T-cell (primary cell): Measurements from ENCODE around the gene ACKR3. TPM values are rescaled to one million over a fixed set of nuclear protein-coding genes. Genes with fewer than 3 reads are reported as not detected.

Source experiments
- ATAC-seq, 4 experiments: fragments of 200-7000 bp in 3 of 4; fragments of 150-1000 bp in 1 of 4; cut with Tn5 transposase; replicated peaks in 1 of 4; 1 replicate in 3 of 4; 2 replicates in 1 of 4; pipeline ENCODE4 v1.10.0; 2021; ENCODE audit warnings: moderate library complexity in 3 of 4, mild to moderate bottlenecking in 2 of 4, moderate number of reproducible peaks in 1 of 4
- CTCF ChIA-PET, 2 donors: fragments of 300-600 bp; sonication (Branson Sonifier 250); formaldehyde crosslinking; loops; one replicate each; lab custom pipeline; 2022; ENCODE audit warnings: antibody characterized with exemption in 2 of 2; lab: Charles Lee
- POLR2A ChIA-PET, 2 donors: fragments of 300-600 bp; sonication (Branson Sonifier 250); formaldehyde crosslinking; loops; one replicate each; lab custom pipeline; 2022; ENCODE audit warnings: antibody characterized with exemption in 2 of 2; lab: Charles Lee
- DNase-seq, 35 experiments: peaks; one replicate each; pipeline versions ENCODE4 v3.0.0 to v3.0.0-alpha.2; 2013 to 2023
- H3K27ac ChIP-seq: one replicate; pipeline ENCODE4 v1.5.1; 2013; ENCODE audit warnings: low read length
- H3K27me3 ChIP-seq, 2 experiments: replicated peaks in 1 of 2; 1 replicate in 1 of 2; 2 replicates in 1 of 2; pipeline versions ENCODE4 v1.6.1 to v1.7.0; 2013; ENCODE audit warnings: low read length in 1 of 2, mixed read lengths in 1 of 2; ENCODE audit not compliant: control insufficient read depth in 2 of 2, insufficient read depth in 2 of 2; ENCODE audit errors: extremely low read depth in 1 of 2
- H3K36me3 ChIP-seq, 2 donors: 1 replicate in 1 of 2; 2 replicates in 1 of 2; pipeline versions ENCODE4 v1.6.1 to v1.7.0; 2013; ENCODE audit warnings: low read length in 1 of 2; ENCODE audit not compliant: control insufficient read depth in 2 of 2, insufficient read depth in 1 of 2; ENCODE audit errors: extremely low read depth in 1 of 2
- H3K4me1 ChIP-seq, 2 experiments: 1 replicate in 1 of 2; 2 replicates in 1 of 2; pipeline versions ENCODE4 v1.6.1 to v1.7.0; 2013; ENCODE audit warnings: low read length in 2 of 2, mixed read lengths in 1 of 2; ENCODE audit not compliant: insufficient read depth in 2 of 2, control insufficient read depth in 1 of 2; ENCODE audit errors: extremely low read depth in 1 of 2
- H3K4me3 ChIP-seq, 2 donors: 1 replicate in 1 of 2; 2 replicates in 1 of 2; pipeline versions ENCODE4 v1.5.1 to v1.7.0; 2013; ENCODE audit warnings: mild to moderate bottlenecking in 2 of 2, low read length in 1 of 2, moderate library complexity in 1 of 2; ENCODE audit not compliant: control insufficient read depth in 1 of 2; ENCODE audit errors: extremely low read depth in 1 of 2
- H3K9me3 ChIP-seq: 2 replicates; pipeline ENCODE4 v1.7.0; 2013
- H3K27ac Mint-ChIP-seq, 2 donors: one replicate each; pipeline ENCODE4 v1.8.0; 2020 to 2021; ENCODE audit warnings: mild to moderate bottlenecking in 2 of 2, mixed read lengths in 2 of 2
- H3K27me3 Mint-ChIP-seq, 2 donors: one replicate each; pipeline ENCODE4 v1.8.0; 2021 to 2022; ENCODE audit warnings: mixed read lengths in 2 of 2
- H3K36me3 Mint-ChIP-seq: one replicate; pipeline ENCODE4 v1.8.0; 2021; ENCODE audit warnings: mixed read lengths
- H3K4me1 Mint-ChIP-seq, 3 donors: one replicate each; pipeline ENCODE4 v1.8.0; 2020 to 2022; ENCODE audit warnings: mixed read lengths in 3 of 3, mild to moderate bottlenecking in 1 of 3
- H3K4me3 Mint-ChIP-seq, 3 donors: one replicate each; pipeline ENCODE4 v1.8.0; 2020 to 2022; ENCODE audit warnings: mild to moderate bottlenecking in 3 of 3, mixed read lengths in 3 of 3, moderate library complexity in 3 of 3
- H3K9me3 Mint-ChIP-seq, 3 donors: one replicate each; pipeline ENCODE4 v1.8.0; 2020 to 2022; ENCODE audit warnings: mixed read lengths in 3 of 3
- WGBS: methylation state at CpG from one replicate; pipeline ENCODE4 v1.1.5; 2013; ENCODE audit warnings: missing lambda C conversion rate; ENCODE audit not compliant: insufficient coverage; 5-methylcytosine and 5-hydroxymethylcytosine counted together
- total RNA-seq, 35 experiments: library from RNA in 6 of 35; stranded (reverse) in 6 of 35; fragments of 120-200 nt in 1 of 35; gene quantifications; one replicate each; pipeline versions ENCODE4 v1.2.1 to v1.2.4 and lab custom pipeline; 2013 to 2026

Gene ACKR3
- total RNA-seq, 5 donors from 2014 or later (not counting 1 experiment from before 2014, with no cell fraction given): 3.3 to 6.9 (median 4.5) TPM

DNA sequence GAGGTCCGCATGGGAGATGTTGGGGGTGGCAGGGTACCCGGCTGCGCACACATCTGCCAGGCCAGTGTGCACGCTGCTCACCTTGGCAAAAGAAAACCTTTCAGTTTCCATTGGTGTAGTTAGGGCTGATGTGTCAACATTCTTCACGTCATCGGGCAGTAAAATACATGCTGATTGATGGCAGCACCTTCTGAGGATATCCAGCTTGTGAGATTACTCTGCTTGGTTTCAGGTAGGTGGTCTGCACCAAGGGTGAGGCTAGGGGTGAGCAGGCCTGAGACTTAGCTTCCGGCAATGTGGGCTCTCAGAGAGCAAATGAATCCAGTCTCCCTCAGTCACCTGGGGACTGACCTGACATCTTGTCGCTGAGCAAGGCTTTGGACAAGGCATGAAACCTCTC is 19.3 kb upstream of the ACKR3 start:
- peak overlapping the region; percentile 84 for H3K27ac ChIP-seq
- H3K27ac Mint-ChIP-seq: peak overlapping the region; percentile 92 to 93
- no peak for DNase-seq
- H3K4me1 ChIP-seq: peaks cover 46 to 86% of the 10 kb centered on the region in 2 experiments
- no peak overlapping the region for H3K4me3 ChIP-seq
- no peak overlapping the region for H3K4me3 Mint-ChIP-seq
- POLR2A ChIA-PET: no interaction called here
- H3K27me3 Mint-ChIP-seq: no peaks in the 10 kb centered on the region
- H3K36me3 Mint-ChIP-seq: peaks cover 21% of the 10 kb centered on the region
- ATAC-seq: no peak
- CTCF ChIA-PET: no interaction called here
- peaks cover 90 to 96% (median 91%) of the 10 kb centered on the region in 3 donors for H3K4me1 Mint-ChIP-seq
- H3K9me3 ChIP-seq: no peaks in the 10 kb centered on the region
- H3K9me3 Mint-ChIP-seq: peaks cover 0 to 14% (median 0%) of the 10 kb centered on the region in 3 donors
- H3K36me3 ChIP-seq: peaks cover 5 to 6% of the 10 kb centered on the region in 2 donors
- WGBS: 90% methylated on average over 7 of the region's 8 CpGs
- H3K27me3 ChIP-seq: no peaks in the 10 kb centered on the region

DNA sequence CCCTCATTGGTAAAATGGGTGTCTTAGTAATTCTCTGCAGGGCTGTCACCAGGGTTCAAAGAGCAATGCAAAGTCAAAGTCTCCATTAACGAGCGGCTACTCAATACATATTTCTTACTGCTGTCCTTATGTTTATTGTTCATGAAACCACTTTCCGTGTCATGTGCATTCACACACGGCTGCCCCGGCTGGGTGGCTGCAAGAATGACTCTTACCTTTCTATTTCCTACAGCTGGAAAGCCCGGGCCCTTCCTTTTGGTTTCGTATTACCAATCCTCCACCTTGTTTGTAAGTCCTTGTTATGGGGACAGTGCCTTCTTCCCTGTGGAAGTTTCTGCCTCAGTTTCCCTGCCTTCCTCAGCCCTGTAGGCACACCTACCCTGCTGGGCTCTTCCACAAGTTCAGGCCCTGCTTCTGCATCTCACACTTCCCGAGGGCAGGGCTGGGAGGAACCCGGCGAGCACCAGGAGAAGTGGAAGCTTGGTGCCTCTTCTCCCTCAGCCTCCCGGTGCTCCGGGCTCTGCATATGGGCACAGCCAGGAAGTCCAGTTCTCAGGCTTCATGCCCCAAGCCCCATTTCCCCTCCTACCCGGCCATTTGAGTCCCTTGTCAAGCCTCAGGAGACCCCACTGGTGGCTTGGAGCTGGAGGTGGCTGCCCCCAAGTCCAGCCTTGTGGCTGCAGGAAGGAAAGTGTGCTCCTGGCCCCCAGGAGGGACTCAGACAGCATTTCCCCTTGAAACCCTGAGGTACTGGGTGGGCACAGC is 18.7 kb upstream of the ACKR3 start:
- no peak overlapping the region for H3K4me3 ChIP-seq
- DNase-seq (no peak), ATAC-seq (no peak)
- no peaks in the 10 kb centered on the region for H3K27me3 ChIP-seq
- peak overlapping the region; percentile 92 to 93 for H3K27ac Mint-ChIP-seq
- peaks cover 0 to 14% (median 0%) of the 10 kb centered on the region in 3 donors for H3K9me3 Mint-ChIP-seq
- H3K27ac ChIP-seq: peak overlapping the region; percentile 84
- POLR2A ChIA-PET: no interaction called here
- peak overlapping the region in 1 of 3 donors; percentile 10 for H3K4me3 Mint-ChIP-seq
- peaks cover 24% of the 10 kb centered on the region for H3K36me3 Mint-ChIP-seq
- peaks cover 89 to 96% (median 91%) of the 10 kb centered on the region in 3 donors for H3K4me1 Mint-ChIP-seq
- no peaks in the 10 kb centered on the region for H3K9me3 ChIP-seq
- WGBS: 75% methylated on average over 6 of the region's 13 CpGs
- peaks cover 5 to 6% of the 10 kb centered on the region in 2 donors for H3K36me3 ChIP-seq
- peaks cover 44 to 89% of the 10 kb centered on the region in 2 experiments for H3K4me1 ChIP-seq
- H3K27me3 Mint-ChIP-seq: no peaks in the 10 kb centered on the region
- CTCF ChIA-PET: no interaction called here

DNA sequence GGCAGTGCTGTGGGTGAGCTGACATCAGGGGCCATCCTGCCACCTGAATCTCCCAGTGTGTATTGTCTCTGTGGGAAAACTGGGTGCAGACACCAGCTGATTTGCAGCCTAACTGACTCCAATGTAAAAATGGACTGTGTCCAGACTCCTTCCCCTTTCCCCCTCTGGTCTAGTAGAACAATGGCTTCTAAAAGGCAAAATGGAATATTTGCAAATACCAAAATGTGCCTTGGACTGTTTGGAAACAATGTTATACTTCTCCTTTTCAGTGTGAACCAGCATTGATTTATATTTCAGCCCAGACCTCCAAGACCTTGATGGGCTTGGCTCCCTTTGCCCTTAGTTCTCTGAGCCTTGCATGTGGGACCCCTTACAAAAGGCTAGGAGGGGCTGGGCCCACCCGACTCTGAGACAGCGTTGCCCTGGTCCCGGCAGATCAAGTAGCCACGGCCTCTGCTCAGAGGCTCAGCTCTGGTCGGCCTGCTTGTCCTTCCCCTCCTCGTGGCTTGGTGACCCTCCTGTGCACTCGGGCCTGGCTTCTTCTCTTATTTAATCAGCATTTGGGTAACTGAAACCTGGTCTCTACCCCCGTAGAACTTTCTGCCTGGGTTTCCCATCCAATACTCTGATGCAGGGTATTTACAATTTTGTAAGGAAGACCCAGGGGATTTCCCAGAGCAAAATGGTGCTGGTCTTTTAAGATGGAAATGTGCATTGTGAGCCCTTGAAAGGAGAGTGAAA is 18.0 kb upstream of the ACKR3 start:
- H3K36me3 Mint-ChIP-seq: peaks cover 24% of the 10 kb centered on the region
- peaks cover 86 to 96% (median 88%) of the 10 kb centered on the region in 3 donors for H3K4me1 Mint-ChIP-seq
- no peaks in the 10 kb centered on the region for H3K27me3 Mint-ChIP-seq
- no peak for DNase-seq
- no peaks in the 10 kb centered on the region for H3K27me3 ChIP-seq
- H3K27ac ChIP-seq: peak overlapping the region; percentile 84
- peak overlapping the region; percentile 69 to 92 for H3K27ac Mint-ChIP-seq
- CTCF ChIA-PET: no interaction called here
- peak overlapping the region in 2 of 3 donors; percentile 10 to 22 for H3K4me3 Mint-ChIP-seq
- H3K4me1 ChIP-seq: peaks cover 36 to 84% of the 10 kb centered on the region in 2 experiments
- POLR2A ChIA-PET: no interaction called here
- H3K9me3 ChIP-seq: no peaks in the 10 kb centered on the region
- H3K4me3 ChIP-seq: no peak overlapping the region
- H3K9me3 Mint-ChIP-seq: peaks cover 0 to 14% (median 0%) of the 10 kb centered on the region in 3 donors
- 73% methylated on average over 5 of the region's 8 CpGs for WGBS
- H3K36me3 ChIP-seq: peaks cover 5 to 6% of the 10 kb centered on the region in 2 donors
- no peak for ATAC-seq

DNA sequence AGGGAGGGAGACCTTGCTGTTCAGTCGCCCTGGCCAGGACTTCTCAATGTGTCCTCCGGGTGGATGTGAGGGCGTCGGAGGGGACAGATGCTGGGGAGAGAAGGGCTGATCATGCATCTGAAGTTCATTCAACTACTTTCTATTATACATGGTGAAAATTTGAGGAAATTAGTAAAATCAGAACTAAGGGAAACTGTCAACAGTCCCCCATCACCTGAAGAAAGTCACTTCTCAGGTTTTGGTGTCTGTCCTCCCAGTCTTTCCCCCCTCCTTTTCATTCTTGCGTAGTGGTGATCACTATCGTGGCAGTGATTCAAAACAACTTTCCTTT is 17.4 kb upstream of the ACKR3 start:
- H3K4me3 ChIP-seq: no peak overlapping the region
- H3K9me3 ChIP-seq: no peaks in the 10 kb centered on the region
- H3K36me3 Mint-ChIP-seq: peaks cover 24% of the 10 kb centered on the region
- ChIA-PET CTCF (no interaction called here), POLR2A (no interaction called here)
- H3K27ac ChIP-seq: peak overlapping the region; percentile 16
- ATAC-seq: no peak
- peaks cover 31 to 80% of the 10 kb centered on the region in 2 experiments for H3K4me1 ChIP-seq
- H3K36me3 ChIP-seq: peaks cover 5 to 6% of the 10 kb centered on the region in 2 donors
- no peaks in the 10 kb centered on the region for H3K27me3 Mint-ChIP-seq
- peaks cover 0 to 14% (median 0%) of the 10 kb centered on the region in 3 donors for H3K9me3 Mint-ChIP-seq
- H3K27ac Mint-ChIP-seq: peak overlapping the region; percentile 69 to 92
- peak overlapping the region; percentile 9 to 22 (median 10) for H3K4me3 Mint-ChIP-seq
- no peaks in the 10 kb centered on the region for H3K27me3 ChIP-seq
- peaks cover 81 to 96% (median 83%) of the 10 kb centered on the region in 3 donors for H3K4me1 Mint-ChIP-seq
- DNase-seq: no peak
- WGBS: no CpG with 5 or more reads among the region's 6 CpGs

DNA sequence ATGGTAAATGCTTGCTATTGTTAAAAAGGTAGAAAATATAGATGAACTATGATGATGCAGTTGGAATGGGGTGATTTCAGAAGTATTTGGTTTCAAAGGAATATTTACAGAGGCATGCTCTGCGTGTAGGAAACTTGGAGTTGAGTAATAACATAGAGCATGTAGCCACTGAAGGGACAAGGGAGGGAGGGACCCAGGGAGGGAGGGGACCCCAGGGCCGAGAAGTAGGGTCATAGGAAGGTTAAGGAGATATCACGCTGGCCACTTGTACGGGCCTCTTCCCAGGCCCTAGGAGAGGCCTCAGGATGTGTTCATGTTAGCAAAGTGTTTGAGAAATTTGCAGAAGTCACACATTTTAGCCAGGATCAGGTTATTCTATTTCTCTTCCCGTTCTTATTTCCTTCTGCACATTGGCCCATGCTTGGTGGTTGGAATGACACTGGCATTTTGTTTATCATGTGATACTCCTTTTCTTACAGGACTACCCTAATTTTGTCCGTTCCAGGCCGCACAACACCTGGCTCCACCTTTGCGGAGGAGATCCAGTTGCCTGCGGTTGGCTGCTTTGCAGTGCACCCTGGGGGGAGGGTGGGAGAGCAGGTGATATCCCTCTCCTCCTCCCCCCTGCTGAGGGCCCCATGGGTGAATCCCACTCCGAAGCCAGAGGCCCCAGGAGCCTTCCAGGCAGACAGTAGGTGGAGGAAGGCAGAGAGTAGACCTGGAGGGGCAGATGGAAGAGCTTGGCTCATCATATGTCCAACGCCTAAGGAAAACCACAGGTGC is 16.9 kb upstream of the ACKR3 start:
- H3K27ac Mint-ChIP-seq: peak overlapping the region; percentile 69 to 92
- peak overlapping the region in 2 of 3 donors; percentile 10 to 22 for H3K4me3 Mint-ChIP-seq
- H3K4me3 ChIP-seq: no peak overlapping the region
- peaks cover 25 to 76% of the 10 kb centered on the region in 2 experiments for H3K4me1 ChIP-seq
- H3K36me3 ChIP-seq: peaks cover 5 to 6% of the 10 kb centered on the region in 2 donors
- ChIA-PET POLR2A (no interaction called here), CTCF (no interaction called here)
- ATAC-seq (no peak), DNase-seq (no peak)
- H3K27me3 ChIP-seq: no peaks in the 10 kb centered on the region
- WGBS: 90% methylated on average over 3 of the region's 11 CpGs
- H3K27ac ChIP-seq: no peak overlapping the region
- H3K4me1 Mint-ChIP-seq: peaks cover 75 to 96% (median 83%) of the 10 kb centered on the region in 3 donors
- H3K9me3 ChIP-seq: no peaks in the 10 kb centered on the region
- H3K27me3 Mint-ChIP-seq: no peaks in the 10 kb centered on the region
- H3K9me3 Mint-ChIP-seq: peaks cover 0 to 14% (median 0%) of the 10 kb centered on the region in 3 donors
- peaks cover 29% of the 10 kb centered on the region for H3K36me3 Mint-ChIP-seq

DNA sequence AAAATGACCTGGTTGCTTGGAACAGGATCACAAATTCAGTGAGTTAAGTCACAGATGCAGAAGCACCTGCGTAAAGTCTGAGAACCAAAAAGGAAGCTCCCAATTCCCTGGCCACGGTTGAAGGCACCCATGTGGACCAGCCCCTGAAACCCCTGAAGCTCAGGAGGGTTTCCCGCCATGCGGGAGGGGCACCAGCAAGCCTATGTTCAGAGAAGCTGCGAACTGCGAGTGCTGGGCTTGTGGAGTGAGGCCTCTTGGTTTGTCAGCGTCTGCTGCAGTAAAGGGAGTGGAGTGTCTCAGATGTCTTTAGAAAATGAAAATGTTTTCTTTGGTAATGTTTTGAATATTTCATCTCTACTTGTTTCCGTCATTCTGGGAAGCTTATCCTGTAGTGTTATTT is 16.1 kb upstream of the ACKR3 start:
- Histone ChIP-seq H3K27me3 (no peaks in the 10 kb centered on the region), H3K27ac (no peak overlapping the region), H3K4me3 (no peak overlapping the region), H3K9me3 (no peaks in the 10 kb centered on the region), H3K4me1 (peaks cover 17 to 76% of the 10 kb centered on the region in 2 experiments), H3K36me3 (peaks cover 5 to 6% of the 10 kb centered on the region in 2 donors)
- peaks cover 29% of the 10 kb centered on the region for H3K36me3 Mint-ChIP-seq
- H3K27me3 Mint-ChIP-seq: no peaks in the 10 kb centered on the region
- ChIA-PET CTCF (interaction anchor here (0.5 to 1.4 kb wide), 2 partner anchors 41 to 153 kb away, joined by 3 to 6 read pairs; no protein-coding TSS in a partner anchor), POLR2A (interaction anchor here in 1 of 2 donors (0.6 kb wide), 1 partner anchor 154 kb away, joined by 3 read pairs; no protein-coding TSS in a partner anchor)
- peak overlapping the region in 1 of 2 donors; percentile 92 for H3K27ac Mint-ChIP-seq
- ATAC-seq (no peak), DNase-seq (no peak)
- peak overlapping the region in 1 of 3 donors; percentile 36 for H3K4me3 Mint-ChIP-seq
- H3K9me3 Mint-ChIP-seq: peaks cover 0 to 14% (median 0%) of the 10 kb centered on the region in 3 donors
- 69% methylated on average over 6 of the region's 8 CpGs for WGBS
- peaks cover 75 to 96% (median 83%) of the 10 kb centered on the region in 3 donors for H3K4me1 Mint-ChIP-seq
